ENCODE measurements around the gene ENOPH1.

ENOPH1 gene

DNA sequence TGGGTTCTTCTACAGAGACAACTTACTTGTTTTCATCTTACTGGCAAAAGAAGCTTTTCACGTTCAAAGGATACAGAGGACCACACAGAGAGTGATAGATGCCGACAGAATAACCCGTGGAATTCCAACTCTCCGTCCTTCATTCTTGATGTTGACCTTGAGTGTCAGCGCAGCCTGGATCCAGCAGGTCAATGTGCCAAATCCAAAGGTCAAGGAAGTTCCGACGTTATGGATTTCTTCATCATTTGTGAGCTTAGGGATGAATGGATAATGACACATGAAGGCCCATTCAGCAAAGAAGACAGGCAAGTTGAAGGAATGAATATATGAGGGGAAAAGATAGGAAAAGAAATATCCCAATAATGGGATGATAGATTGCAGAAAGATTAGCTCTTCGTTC is 59.6 kb downstream of the ENOPH1 start:
- no peaks in the 10 kb centered on the region for H4K20me1 ChIP-seq (ENCODE audit: low read depth, low read length)
- H3K4me2 ChIP-seq (ENCODE audit: low read depth, low read length, poor library complexity, severe bottlenecking) = no peak overlapping the region
- no peaks in the 10 kb centered on the region for H3K9me3 ChIP-seq (ENCODE audit: insufficient read depth, low read length)
- H3K79me2 ChIP-seq (ENCODE audit: insufficient read depth, low read length) = no peaks in the 10 kb centered on the region
- no peak overlapping the region for H3K9ac ChIP-seq (ENCODE audit: low read length)
- TF ChIP-seq EZH2phosphoT487 (conservative IDR thresholded peaks at IDR 0.05; ENCODE audit: low read length) = no peak
- TF ChIP-seq, protein P1, sequence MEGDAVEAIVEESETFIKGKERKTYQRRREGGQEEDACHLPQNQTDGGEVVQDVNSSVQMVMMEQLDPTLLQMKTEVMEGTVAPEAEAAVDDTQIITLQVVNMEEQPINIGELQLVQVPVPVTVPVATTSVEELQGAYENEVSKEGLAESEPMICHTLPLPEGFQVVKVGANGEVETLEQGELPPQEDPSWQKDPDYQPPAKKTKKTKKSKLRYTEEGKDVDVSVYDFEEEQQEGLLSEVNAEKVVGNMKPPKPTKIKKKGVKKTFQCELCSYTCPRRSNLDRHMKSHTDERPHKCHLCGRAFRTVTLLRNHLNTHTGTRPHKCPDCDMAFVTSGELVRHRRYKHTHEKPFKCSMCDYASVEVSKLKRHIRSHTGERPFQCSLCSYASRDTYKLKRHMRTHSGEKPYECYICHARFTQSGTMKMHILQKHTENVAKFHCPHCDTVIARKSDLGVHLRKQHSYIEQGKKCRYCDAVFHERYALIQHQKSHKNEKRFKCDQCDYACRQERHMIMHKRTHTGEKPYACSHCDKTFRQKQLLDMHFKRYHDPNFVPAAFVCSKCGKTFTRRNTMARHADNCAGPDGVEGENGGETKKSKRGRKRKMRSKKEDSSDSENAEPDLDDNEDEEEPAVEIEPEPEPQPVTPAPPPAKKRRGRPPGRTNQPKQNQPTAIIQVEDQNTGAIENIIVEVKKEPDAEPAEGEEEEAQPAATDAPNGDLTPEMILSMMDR (IDR thresholded peaks at IDR 0.05; ENCODE audit: insufficient read depth, low read length, poor library complexity, severe bottlenecking) = no peak
- no peak overlapping the region for H3K27ac ChIP-seq (ENCODE audit: low read depth, low read length)
- H3K9me2 ChIP-seq (replicated peaks; ENCODE audit: insufficient read depth, low read length) = no peaks in the 10 kb centered on the region
- no peak overlapping the region for H2AFZ ChIP-seq (ENCODE audit: low read depth, low read length, severe bottlenecking)
- no peak overlapping the region for H3K4me3 ChIP-seq (ENCODE audit: insufficient read depth, low read length, poor library complexity, severe bottlenecking)
- no peaks in the 10 kb centered on the region for H3K27me3 ChIP-seq (ENCODE audit: low read length)
- H3K36me3 ChIP-seq (ENCODE audit: low read length) = no peaks in the 10 kb centered on the region
- no peaks in the 10 kb centered on the region for H3F3A ChIP-seq (ENCODE audit: insufficient read depth)

DNA sequence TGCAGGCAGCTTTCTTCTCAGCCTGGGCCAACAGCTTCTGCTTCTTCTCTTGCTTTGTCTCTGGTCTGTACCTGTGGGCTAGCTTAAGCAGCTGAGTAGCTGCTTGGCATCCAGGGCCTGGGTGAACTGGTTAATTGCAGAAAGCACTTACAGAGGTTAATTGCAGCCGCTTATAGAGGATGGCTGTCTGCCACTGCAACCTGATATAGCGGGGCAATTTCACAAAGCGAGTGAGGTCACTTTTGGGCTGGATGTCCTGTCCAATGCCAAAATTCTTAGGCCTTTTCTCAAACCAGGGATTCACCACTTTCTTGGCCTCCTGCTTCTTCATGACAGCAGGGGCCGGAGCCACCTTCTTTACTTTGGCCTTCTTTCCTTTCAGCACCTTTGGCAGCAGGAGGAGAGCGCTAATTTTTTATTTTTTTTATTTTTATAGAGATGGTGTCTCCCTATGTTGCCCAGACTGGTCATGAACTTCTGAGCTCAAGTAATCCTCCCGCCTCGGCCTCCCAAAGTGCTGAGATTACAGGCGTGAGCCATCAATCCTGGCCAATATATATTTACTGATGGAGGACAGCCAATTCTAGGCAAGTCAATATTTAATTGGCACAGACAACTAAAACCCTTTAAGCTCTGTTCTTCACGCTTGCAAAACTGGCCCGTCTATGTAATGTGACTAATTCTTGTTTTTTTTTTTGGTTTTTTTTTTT is 61.0 kb downstream of the ENOPH1 start:
- H3K4me2 ChIP-seq (ENCODE audit: low read depth, low read length, poor library complexity, severe bottlenecking) = no peak overlapping the region
- H3K9me2 ChIP-seq (replicated peaks; ENCODE audit: insufficient read depth, low read length) = no peaks in the 10 kb centered on the region
- H3K9me3 ChIP-seq (ENCODE audit: insufficient read depth, low read length) = no peaks in the 10 kb centered on the region
- no peaks in the 10 kb centered on the region for H3K79me2 ChIP-seq (ENCODE audit: insufficient read depth, low read length)
- no peaks in the 10 kb centered on the region for H3K36me3 ChIP-seq (ENCODE audit: low read length)
- H3K9ac ChIP-seq (ENCODE audit: low read length) = no peak overlapping the region
- H3K4me3 ChIP-seq (ENCODE audit: insufficient read depth, low read length, poor library complexity, severe bottlenecking) = no peak overlapping the region
- H3F3A ChIP-seq (ENCODE audit: insufficient read depth) = no peaks in the 10 kb centered on the region
- no peak overlapping the region for H2AFZ ChIP-seq (ENCODE audit: low read depth, low read length, severe bottlenecking)
- H3K27ac ChIP-seq (ENCODE audit: low read depth, low read length) = no peak overlapping the region
- H4K20me1 ChIP-seq (ENCODE audit: low read depth, low read length) = no peaks in the 10 kb centered on the region
- no peak for TF ChIP-seq EZH2phosphoT487 (conservative IDR thresholded peaks at IDR 0.05; ENCODE audit: low read length)
- TF ChIP-seq, protein P1 (IDR thresholded peaks at IDR 0.05; ENCODE audit: insufficient read depth, low read length, poor library complexity, severe bottlenecking) = no peak
- no peaks in the 10 kb centered on the region for H3K27me3 ChIP-seq (ENCODE audit: low read length)

DNA sequence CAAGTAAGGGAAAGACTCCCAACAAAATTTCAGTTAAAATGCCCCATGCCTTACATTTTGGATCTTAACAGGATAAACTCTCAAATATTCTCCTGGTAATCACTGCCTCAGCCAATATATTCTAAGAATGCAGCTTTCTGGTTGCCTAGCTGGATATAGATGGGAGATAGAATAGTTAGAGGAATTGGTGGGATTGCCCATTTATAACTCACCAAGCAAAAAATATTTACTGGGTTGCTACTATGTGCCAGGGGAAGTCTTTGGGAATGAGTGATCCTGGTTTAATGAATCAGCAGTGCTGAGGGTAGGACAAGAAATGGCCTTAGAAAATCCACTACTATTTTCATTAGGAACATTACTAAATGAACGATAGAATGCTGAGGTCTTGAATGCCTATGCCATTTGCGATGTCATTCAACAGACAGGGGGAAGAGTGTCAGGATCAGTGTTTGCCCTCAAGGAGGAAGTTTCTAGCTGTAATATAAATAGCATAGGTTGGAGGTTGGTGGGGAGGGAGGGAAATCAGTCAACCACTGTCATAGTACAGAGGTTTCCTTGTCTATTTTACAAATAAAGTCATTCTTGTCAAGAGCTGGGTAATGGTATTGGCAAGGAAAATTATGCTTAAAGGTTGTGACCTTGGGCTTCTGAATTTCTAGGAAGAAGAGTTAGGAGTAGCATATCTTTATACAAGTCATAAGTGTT is 63.5 kb downstream of the ENOPH1 start:
- Histone ChIP-seq H3K9ac (ENCODE audit: low read length) (no peak overlapping the region), H3K27me3 (ENCODE audit: low read length) (no peaks in the 10 kb centered on the region), H3K9me3 (ENCODE audit: insufficient read depth, low read length) (no peaks in the 10 kb centered on the region), H3K79me2 (ENCODE audit: insufficient read depth, low read length) (no peaks in the 10 kb centered on the region), H3K27ac (ENCODE audit: low read depth, low read length) (no peak overlapping the region), H2AFZ (ENCODE audit: low read depth, low read length, severe bottlenecking) (no peak overlapping the region), H4K20me1 (ENCODE audit: low read depth, low read length) (no peaks in the 10 kb centered on the region), H3K9me2 (replicated peaks; ENCODE audit: insufficient read depth, low read length) (no peaks in the 10 kb centered on the region), H3K36me3 (ENCODE audit: low read length) (no peaks in the 10 kb centered on the region), H3F3A (ENCODE audit: insufficient read depth) (no peaks in the 10 kb centered on the region), H3K4me3 (ENCODE audit: insufficient read depth, low read length, poor library complexity, severe bottlenecking) (no peak overlapping the region), H3K4me2 (ENCODE audit: low read depth, low read length, poor library complexity, severe bottlenecking) (no peak overlapping the region)
- TF ChIP-seq, protein P1 (IDR thresholded peaks at IDR 0.05; ENCODE audit: insufficient read depth, low read length, poor library complexity, severe bottlenecking) = no peak
- no peak for TF ChIP-seq EZH2phosphoT487 (conservative IDR thresholded peaks at IDR 0.05; ENCODE audit: low read length)

Measured in SU-DHL-6 (cell line).